GM19468 (cell line): ENCODE data around the gene RPL29.
"Not testable (repeated sequence)": the region's sequence is repeated elsewhere in the genome, so short reads cannot be mapped to it uniquely, and the experiment has no call there.

Source experiments
- ATAC-seq: cut with Tn5 transposase; IDR thresholded peaks from one replicate; pipeline ENCODE4 v1.9.1; 2021; ENCODE audit warnings: mild to moderate bottlenecking, moderate library complexity, moderate number of reproducible peaks; ENCODE audit not compliant: unreplicated experiment; ENCODE audit errors: extremely low read depth

Gene RPL29

GRCh38 chr3:51995346-51996163, at the start of gene RPL29:
Gene RPL29 (minus strand): TSS chr3:51995895. CDS start chr3:51995461, 434 bp downstream.
- no peak for ATAC-seq

- ATAC-seq, result no peak
These were observed 49.3 kb upstream of the RPL29 start for GRCh38 chr3:52044869-52045619.

GRCh38 chr3:52043750-52044149, 48.1 kb upstream of the RPL29 start:
- no peak for ATAC-seq

GRCh38 chr3:52043039-52043438, 47.3 kb upstream of the RPL29 start:
- ATAC-seq, result not testable (repeated sequence)

GRCh38 chr3:52041118-52041731, 45.5 kb upstream of the RPL29 start:
- ATAC-seq, result no peak

- ATAC-seq, result no peak
These were observed 44.9 kb upstream of the RPL29 start for GRCh38 chr3:52040600-52040999.

GRCh38 chr3:52039846-52040245, 44.2 kb upstream of the RPL29 start:
- no peak for ATAC-seq

- no peak for ATAC-seq
These were observed 43.7 kb upstream of the RPL29 start for GRCh38 chr3:52039426-52039825.

- ATAC-seq, result no peak
These were observed 42.5 kb upstream of the RPL29 start for GRCh38 chr3:52038227-52038626.

GRCh38 chr3:52037291-52037690, 41.6 kb upstream of the RPL29 start:
- no peak for ATAC-seq

- ATAC-seq, result no peak
These were observed 41.1 kb upstream of the RPL29 start for GRCh38 chr3:52036829-52037228.

GRCh38 chr3:52036222-52036694, 40.6 kb upstream of the RPL29 start:
- no peak for ATAC-seq

- no peak for ATAC-seq
These were observed 39.0 kb upstream of the RPL29 start for GRCh38 chr3:52034651-52035050.

GRCh38 chr3:52034212-52034611, 38.5 kb upstream of the RPL29 start:
- ATAC-seq, result no peak

GRCh38 chr3:52033748-52034147, 38.1 kb upstream of the RPL29 start:
- not testable (repeated sequence) for ATAC-seq

- ATAC-seq, result no peak
These were observed 37.2 kb upstream of the RPL29 start for GRCh38 chr3:52032702-52033408.

- no peak for ATAC-seq
These were observed 36.2 kb upstream of the RPL29 start for GRCh38 chr3:52031896-52032295.

GRCh38 chr3:52030714-52031310, 35.1 kb upstream of the RPL29 start:
- no peak for ATAC-seq

GRCh38 chr3:52029535-52029934, 33.8 kb upstream of the RPL29 start:
- no peak for ATAC-seq

- ATAC-seq, result no peak
These were observed 33.4 kb upstream of the RPL29 start for GRCh38 chr3:52029053-52029452.
